ENCODE data around the gene SERPINB10. TPM values are rescaled to one million over a fixed set of nuclear protein-coding genes. Genes with fewer than 3 reads are reported as not detected.

Gene SERPINB10
- polyA plus RNA-seq, 1 donor: not detected

DNA sequence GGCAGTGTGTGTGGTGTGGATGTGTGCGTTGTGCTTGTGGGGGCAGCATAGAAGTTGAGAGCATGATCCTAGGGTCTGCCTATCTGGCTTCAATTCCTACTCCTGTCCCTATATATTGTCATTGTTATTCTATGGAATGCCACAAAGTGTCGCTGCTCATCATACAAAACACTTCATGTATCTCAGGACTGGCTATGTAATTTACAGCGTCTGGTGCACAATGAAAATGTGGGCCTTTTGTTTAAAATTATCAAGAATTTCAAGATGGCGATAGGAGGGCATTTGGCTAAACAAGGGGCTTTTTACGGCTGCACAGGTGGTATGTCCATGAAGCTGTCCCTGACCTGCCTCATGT, 16.8 kb upstream of the SERPINB10 start:
- no peak overlapping the region for H3K4me3 ChIP-seq (ENCODE audit: low read length)
- no peak for DNase-seq
- H3K4me1 ChIP-seq (ENCODE audit: control insufficient read depth, insufficient read depth, low read length): no peaks in the 10 kb centered on the region
- no peak overlapping the region for H3K27ac ChIP-seq (ENCODE audit: low read length)
- no peaks in the 10 kb centered on the region for H3K9me3 ChIP-seq (ENCODE audit: control insufficient read depth, low read depth, low read length)
- no peaks in the 10 kb centered on the region for H3K27me3 ChIP-seq (ENCODE audit: control insufficient read depth, insufficient read depth, low read length)
- H3K36me3 ChIP-seq (ENCODE audit: control insufficient read depth, insufficient read depth, low read length): no peaks in the 10 kb centered on the region
- 78% methylated on average over 3 of the region's 5 CpGs for WGBS (ENCODE audit: insufficient coverage, low lambda C conversion rate)

DNA sequence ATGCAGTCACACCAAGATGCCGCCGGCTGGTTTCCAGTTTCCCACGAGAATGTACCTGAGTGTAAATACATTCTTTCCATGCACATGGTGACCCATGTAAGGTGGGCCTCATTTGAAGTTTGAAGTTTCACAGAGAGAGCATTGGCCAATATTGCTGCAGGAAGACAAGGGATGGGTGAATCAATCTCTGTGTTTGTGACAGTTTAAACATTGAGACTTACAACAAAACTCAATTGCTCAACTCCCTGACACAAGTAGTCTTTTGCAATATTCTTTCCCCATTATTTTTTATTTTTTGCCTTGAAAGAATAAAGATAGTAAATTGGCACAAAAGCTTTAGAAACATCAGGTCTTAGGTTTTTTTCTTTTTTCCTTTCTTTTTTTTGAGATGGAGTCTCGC, 15.2 kb upstream of the SERPINB10 start:
- H3K9me3 ChIP-seq (ENCODE audit: control insufficient read depth, low read depth, low read length): no peaks in the 10 kb centered on the region
- no peak overlapping the region for H3K4me3 ChIP-seq (ENCODE audit: low read length)
- no peaks in the 10 kb centered on the region for H3K27me3 ChIP-seq (ENCODE audit: control insufficient read depth, insufficient read depth, low read length)
- H3K4me1 ChIP-seq (ENCODE audit: control insufficient read depth, insufficient read depth, low read length): no peaks in the 10 kb centered on the region
- no peak for DNase-seq
- WGBS (ENCODE audit: insufficient coverage, low lambda C conversion rate): no CpG with 5 or more reads among the region's 4 CpGs
- no peaks in the 10 kb centered on the region for H3K36me3 ChIP-seq (ENCODE audit: control insufficient read depth, insufficient read depth, low read length)
- H3K27ac ChIP-seq (ENCODE audit: low read length): no peak overlapping the region

DNA sequence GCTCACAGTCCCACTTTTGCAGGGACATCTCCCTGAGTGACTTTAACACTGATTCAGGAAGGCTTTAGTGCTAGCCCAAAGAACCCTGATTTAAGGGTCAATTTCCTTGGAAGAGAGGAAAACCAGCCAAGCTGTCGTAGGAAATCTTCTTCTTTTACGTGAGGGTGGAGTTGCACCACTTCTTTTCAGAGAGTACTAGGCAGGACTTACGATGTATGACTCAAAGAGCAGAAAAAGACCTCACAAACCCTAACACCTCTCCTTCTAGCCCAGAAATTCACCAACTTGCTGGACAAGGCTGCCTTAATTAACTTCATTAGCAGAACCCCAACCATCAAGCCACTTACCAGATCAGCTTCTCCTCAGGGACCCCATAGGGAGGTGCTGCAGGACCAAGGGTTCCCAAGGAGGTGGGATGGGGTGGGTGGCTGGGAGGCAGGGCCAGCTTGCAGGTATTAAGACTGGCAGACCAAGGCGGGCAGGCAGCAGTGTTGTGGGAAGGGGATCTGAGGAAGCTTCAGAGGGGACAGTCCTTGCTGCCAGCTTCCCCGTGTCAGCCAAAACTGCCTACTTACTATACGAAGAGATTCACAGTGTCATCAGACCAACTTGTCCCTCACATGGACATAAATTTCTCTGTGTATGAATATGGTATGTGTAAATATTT, 13.5 kb upstream of the SERPINB10 start:
- DNase-seq: no peak
- no peaks in the 10 kb centered on the region for H3K9me3 ChIP-seq (ENCODE audit: control insufficient read depth, low read depth, low read length)
- WGBS (ENCODE audit: insufficient coverage, low lambda C conversion rate): no CpG with 5 or more reads among the region's 6 CpGs
- no peak overlapping the region for H3K27ac ChIP-seq (ENCODE audit: low read length)
- H3K4me1 ChIP-seq (ENCODE audit: control insufficient read depth, insufficient read depth, low read length): no peaks in the 10 kb centered on the region
- no peak overlapping the region for H3K4me3 ChIP-seq (ENCODE audit: low read length)
- no peaks in the 10 kb centered on the region for H3K27me3 ChIP-seq (ENCODE audit: control insufficient read depth, insufficient read depth, low read length)
- no peaks in the 10 kb centered on the region for H3K36me3 ChIP-seq (ENCODE audit: control insufficient read depth, insufficient read depth, low read length)

DNA sequence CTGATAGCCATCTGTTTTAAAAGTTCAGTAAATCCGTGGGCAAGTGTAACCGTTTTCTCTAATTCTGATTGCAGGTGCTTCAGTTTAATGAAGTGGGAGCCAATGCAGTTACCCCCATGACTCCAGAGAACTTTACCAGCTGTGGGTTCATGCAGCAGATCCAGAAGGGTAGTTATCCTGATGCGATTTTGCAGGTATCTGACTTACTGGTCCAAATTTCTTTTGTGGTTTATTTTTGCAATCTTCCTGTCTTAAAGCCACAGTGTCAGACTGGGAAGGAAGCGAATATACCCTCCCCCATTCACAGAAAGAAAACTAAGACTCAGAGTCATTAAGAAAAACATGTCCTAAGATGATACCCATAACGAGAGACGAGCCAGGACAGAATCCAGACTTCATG, 12.6 kb upstream of the SERPINB10 start:
- Histone ChIP-seq H3K27me3 (ENCODE audit: control insufficient read depth, insufficient read depth, low read length) (no peaks in the 10 kb centered on the region), H3K9me3 (ENCODE audit: control insufficient read depth, low read depth, low read length) (no peaks in the 10 kb centered on the region), H3K4me1 (ENCODE audit: control insufficient read depth, insufficient read depth, low read length) (no peaks in the 10 kb centered on the region), H3K36me3 (ENCODE audit: control insufficient read depth, insufficient read depth, low read length) (no peaks in the 10 kb centered on the region), H3K4me3 (ENCODE audit: low read length) (no peak overlapping the region), H3K27ac (ENCODE audit: low read length) (no peak overlapping the region)
- WGBS (ENCODE audit: insufficient coverage, low lambda C conversion rate): 100% methylated on average over 1 of the region's 6 CpGs
- DNase-seq: no peak

DNA sequence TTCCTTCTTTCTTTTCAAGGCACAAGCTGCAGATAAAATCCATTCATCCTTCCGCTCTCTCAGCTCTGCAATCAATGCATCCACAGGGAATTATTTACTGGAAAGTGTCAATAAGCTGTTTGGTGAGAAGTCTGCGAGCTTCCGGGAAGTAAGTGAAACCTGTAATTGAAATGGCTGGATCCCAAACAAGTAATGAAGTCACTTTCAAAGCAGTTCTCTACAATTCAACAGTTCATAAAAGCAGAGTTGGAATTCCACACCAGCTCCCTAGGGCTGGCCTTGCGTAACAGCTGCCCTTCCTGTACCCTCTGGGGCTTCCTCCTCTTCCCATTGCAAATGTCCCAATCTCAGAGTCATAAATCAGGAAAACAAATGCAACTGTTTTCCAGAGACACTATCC, 10.7 kb upstream of the SERPINB10 start:
- WGBS (ENCODE audit: insufficient coverage, low lambda C conversion rate): 100% methylated on average over 1 of the region's 4 CpGs
- H3K9me3 ChIP-seq (ENCODE audit: control insufficient read depth, low read depth, low read length): no peaks in the 10 kb centered on the region

DNA sequence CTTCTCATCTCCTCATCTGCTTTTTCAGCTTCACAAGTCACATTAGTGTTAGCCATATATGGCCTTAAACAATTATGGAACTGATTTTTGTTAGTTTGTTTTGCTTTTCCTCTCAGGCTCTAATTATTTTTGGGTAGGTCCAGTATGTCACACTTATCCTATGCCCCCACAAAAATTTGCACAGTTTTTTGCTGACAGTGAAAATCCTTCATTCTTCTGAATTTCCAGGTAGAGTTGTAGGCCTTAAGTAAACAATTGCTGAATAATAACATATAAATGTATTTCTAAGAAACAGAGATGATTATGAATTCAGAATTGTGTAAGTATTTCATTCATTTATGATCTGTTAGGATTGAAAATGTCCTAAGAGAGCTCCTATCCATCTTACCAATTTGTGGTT, 8.6 kb upstream of the SERPINB10 start:
- Histone ChIP-seq H3K27ac (ENCODE audit: low read length) (no peak overlapping the region), H3K27me3 (ENCODE audit: control insufficient read depth, insufficient read depth, low read length) (no peaks in the 10 kb centered on the region), H3K4me1 (ENCODE audit: control insufficient read depth, insufficient read depth, low read length) (no peaks in the 10 kb centered on the region), H3K36me3 (ENCODE audit: control insufficient read depth, insufficient read depth, low read length) (no peaks in the 10 kb centered on the region), H3K9me3 (ENCODE audit: control insufficient read depth, low read depth, low read length) (no peaks in the 10 kb centered on the region), H3K4me3 (ENCODE audit: low read length) (no peak overlapping the region)
- DNase-seq: no peak

More for the DNA sequence above, 10.7 kb upstream of the SERPINB10 start:
- H3K36me3 ChIP-seq (ENCODE audit: control insufficient read depth, insufficient read depth, low read length): no peaks in the 10 kb centered on the region
- H3K27ac ChIP-seq (ENCODE audit: low read length): no peak overlapping the region
- no peaks in the 10 kb centered on the region for H3K4me1 ChIP-seq (ENCODE audit: control insufficient read depth, insufficient read depth, low read length)
- H3K27me3 ChIP-seq (ENCODE audit: control insufficient read depth, insufficient read depth, low read length): no peaks in the 10 kb centered on the region
- H3K4me3 ChIP-seq (ENCODE audit: low read length): no peak overlapping the region
- no peak for DNase-seq

DNA sequence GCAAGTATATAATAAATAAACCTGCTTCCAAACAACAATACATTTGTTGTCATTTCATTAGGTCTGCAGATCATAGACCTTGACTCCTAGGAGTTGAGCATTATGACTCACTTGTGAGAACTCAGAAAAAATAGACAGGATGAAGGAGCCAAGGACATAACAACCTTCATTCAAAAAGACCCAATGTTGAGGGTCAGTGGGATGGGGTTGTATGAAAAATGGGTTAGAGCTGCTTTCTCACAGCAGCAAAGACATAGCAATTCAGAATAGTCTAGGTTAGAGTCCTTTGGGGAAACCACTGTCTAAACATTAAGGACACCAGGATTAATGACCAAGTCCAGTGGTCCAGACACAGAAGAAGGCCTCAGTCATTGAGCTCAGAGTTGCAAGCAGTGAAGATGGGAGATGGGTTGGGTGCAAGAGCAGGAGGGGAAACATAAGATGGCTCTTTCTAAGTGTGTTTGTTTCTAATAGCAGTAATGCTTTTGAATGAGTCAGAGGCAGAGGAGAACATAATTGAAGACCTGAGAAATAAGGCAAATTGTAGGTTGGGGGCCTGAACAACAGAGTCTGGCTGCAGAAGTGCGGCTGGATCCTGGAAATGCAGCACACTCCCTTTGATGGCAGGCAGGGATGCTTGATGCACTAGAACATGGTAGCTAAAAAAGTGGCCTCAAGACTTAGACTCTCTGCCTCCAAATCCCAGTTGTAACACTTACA, 3.7 kb upstream of the SERPINB10 start:
- no peak for DNase-seq
- H3K36me3 ChIP-seq (ENCODE audit: control insufficient read depth, insufficient read depth, low read length): no peaks in the 10 kb centered on the region
- no peaks in the 10 kb centered on the region for H3K9me3 ChIP-seq (ENCODE audit: control insufficient read depth, low read depth, low read length)
- no peak overlapping the region for H3K4me3 ChIP-seq (ENCODE audit: low read length)
- H3K4me1 ChIP-seq (ENCODE audit: control insufficient read depth, insufficient read depth, low read length): no peaks in the 10 kb centered on the region
- no CpG with 5 or more reads among the region's 1 CpG for WGBS (ENCODE audit: insufficient coverage, low lambda C conversion rate)
- H3K27ac ChIP-seq (ENCODE audit: low read length): no peak overlapping the region
- H3K27me3 ChIP-seq (ENCODE audit: control insufficient read depth, insufficient read depth, low read length): no peaks in the 10 kb centered on the region

DNA sequence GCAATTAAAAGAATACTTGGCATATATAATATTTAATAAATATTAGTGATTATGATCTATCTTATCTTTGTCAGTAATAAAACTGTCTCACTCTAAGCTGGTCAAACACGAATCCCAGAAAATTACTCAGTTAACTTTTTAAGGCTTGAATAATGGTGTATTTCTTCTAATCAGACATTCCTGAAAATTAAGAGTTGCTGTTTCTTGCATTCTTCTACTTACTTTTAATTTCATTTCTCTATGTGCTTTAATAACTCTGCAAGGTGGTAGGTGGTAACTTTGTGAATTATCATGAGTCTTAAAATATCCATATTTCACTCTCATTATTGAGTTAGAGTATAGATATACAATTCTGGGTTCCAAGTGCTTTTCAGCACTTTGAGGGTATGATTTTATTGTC, 3.1 kb upstream of the SERPINB10 start:
- Histone ChIP-seq H3K27ac (ENCODE audit: low read length) (no peak overlapping the region), H3K4me1 (ENCODE audit: control insufficient read depth, insufficient read depth, low read length) (no peaks in the 10 kb centered on the region), H3K9me3 (ENCODE audit: control insufficient read depth, low read depth, low read length) (no peaks in the 10 kb centered on the region), H3K4me3 (ENCODE audit: low read length) (no peak overlapping the region), H3K27me3 (ENCODE audit: control insufficient read depth, insufficient read depth, low read length) (no peaks in the 10 kb centered on the region), H3K36me3 (ENCODE audit: control insufficient read depth, insufficient read depth, low read length) (no peaks in the 10 kb centered on the region)
- 40% methylated on average over 1 of the region's 1 CpG for WGBS (ENCODE audit: insufficient coverage, low lambda C conversion rate)
- no peak for DNase-seq

DNA sequence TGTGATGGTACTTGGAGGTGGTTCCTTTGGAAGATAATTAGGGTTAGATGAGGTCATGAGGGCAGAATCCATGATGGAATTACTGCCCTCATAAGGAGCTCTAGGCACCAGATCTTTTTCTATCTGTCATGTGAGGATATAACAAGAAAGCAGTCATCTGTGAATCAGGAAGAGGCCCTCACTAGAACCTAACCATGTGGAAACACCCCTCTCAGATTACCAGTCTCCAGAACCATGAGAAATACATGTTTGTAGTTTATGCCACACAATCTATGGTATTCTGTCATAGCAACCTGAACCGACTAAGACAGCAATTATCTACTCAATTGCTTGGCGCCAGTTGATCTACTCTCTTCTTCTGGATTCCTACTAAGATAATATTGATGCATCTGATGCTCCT, 2.4 kb upstream of the SERPINB10 start:
- DNase-seq: no peak
- Histone ChIP-seq H3K27ac (ENCODE audit: low read length) (no peak overlapping the region), H3K36me3 (ENCODE audit: control insufficient read depth, insufficient read depth, low read length) (no peaks in the 10 kb centered on the region), H3K9me3 (ENCODE audit: control insufficient read depth, low read depth, low read length) (no peaks in the 10 kb centered on the region), H3K4me1 (ENCODE audit: control insufficient read depth, insufficient read depth, low read length) (no peaks in the 10 kb centered on the region), H3K27me3 (ENCODE audit: control insufficient read depth, insufficient read depth, low read length) (no peaks in the 10 kb centered on the region), H3K4me3 (ENCODE audit: low read length) (no peak overlapping the region)
- no CpG with 5 or more reads among the region's 2 CpGs for WGBS (ENCODE audit: insufficient coverage, low lambda C conversion rate)

DNA sequence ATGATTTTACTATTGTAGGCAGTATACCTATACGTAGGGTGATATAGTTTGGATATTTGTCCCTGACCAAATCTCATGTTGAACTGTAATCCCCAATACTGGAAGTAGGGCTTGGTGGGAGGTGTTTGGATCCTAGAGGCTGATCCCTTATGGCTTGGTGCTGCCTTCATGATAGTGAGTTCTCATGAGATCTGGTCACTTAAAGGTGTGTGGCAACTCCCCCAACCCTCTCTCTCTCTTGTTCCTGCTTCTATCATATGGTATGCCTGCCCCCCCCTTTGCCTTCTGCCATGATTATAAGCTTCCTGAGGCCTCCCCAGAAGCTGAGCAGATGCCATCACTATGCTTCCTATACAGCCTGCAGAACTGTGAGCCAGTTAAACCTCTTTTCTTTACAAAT, 1.7 kb upstream of the SERPINB10 start:
- no peak for DNase-seq
- no peaks in the 10 kb centered on the region for H3K4me1 ChIP-seq (ENCODE audit: control insufficient read depth, insufficient read depth, low read length)
- H3K36me3 ChIP-seq (ENCODE audit: control insufficient read depth, insufficient read depth, low read length): no peaks in the 10 kb centered on the region
- H3K4me3 ChIP-seq (ENCODE audit: low read length): no peak overlapping the region
- no CpG with 5 or more reads among the region's 1 CpG for WGBS (ENCODE audit: insufficient coverage, low lambda C conversion rate)
- H3K27ac ChIP-seq (ENCODE audit: low read length): no peak overlapping the region
- no peaks in the 10 kb centered on the region for H3K9me3 ChIP-seq (ENCODE audit: control insufficient read depth, low read depth, low read length)
- H3K27me3 ChIP-seq (ENCODE audit: control insufficient read depth, insufficient read depth, low read length): no peaks in the 10 kb centered on the region

DNA sequence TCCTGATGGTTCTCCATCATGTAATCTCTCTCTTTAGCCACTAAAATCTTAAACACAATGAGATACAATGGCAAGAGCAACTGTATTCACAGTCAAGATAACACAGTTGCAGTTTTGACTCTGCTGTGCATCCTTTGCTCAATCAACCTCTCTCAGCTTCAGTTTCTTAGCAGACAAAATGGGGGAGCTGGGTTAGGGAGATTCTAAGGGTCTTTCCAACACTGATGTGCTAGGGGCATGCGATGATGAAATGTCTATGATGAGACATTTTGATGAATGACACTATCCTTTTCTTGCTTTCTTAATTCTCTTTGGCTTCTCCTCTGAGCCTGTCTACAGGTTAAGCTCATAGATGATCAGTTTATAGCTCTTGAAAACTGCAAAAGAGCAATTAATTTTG, 1.1 kb downstream of the SERPINB10 start:
- Histone ChIP-seq H3K27me3 (ENCODE audit: control insufficient read depth, insufficient read depth, low read length) (no peaks in the 10 kb centered on the region), H3K4me1 (ENCODE audit: control insufficient read depth, insufficient read depth, low read length) (no peaks in the 10 kb centered on the region), H3K27ac (ENCODE audit: low read length) (no peak overlapping the region), H3K4me3 (ENCODE audit: low read length) (no peak overlapping the region), H3K36me3 (ENCODE audit: control insufficient read depth, insufficient read depth, low read length) (no peaks in the 10 kb centered on the region), H3K9me3 (ENCODE audit: control insufficient read depth, low read depth, low read length) (no peaks in the 10 kb centered on the region)
- no CpG with 5 or more reads among the region's 1 CpG for WGBS (ENCODE audit: insufficient coverage, low lambda C conversion rate)
- no peak for DNase-seq
